SK-N-MC (cell line): ENCODE data around the gene SLC50A1.

Experiments
- EZH2 ChIP-seq: fragments of 200-600 bp; sonication (generic); IDR thresholded peaks from one replicate; pipeline ENCODE4 v1.6.1; 2017; ENCODE audit warnings: antibody characterized with exemption
- FOXP2 ChIP-seq: optimal IDR thresholded peaks from 2 replicates; pipeline ENCODE3; 2011; ENCODE audit warnings: mild to moderate bottlenecking, moderate library complexity; ENCODE audit not compliant: insufficient read depth; ENCODE audit errors: extremely low read length, control extremely low read depth
- POLR2AphosphoS5 ChIP-seq: IDR thresholded peaks from 2 replicates; pipeline ENCODE4 v1.6.1; 2012; ENCODE audit warnings: mild to moderate bottlenecking, low read depth, low read length, borderline replicate concordance

DNA sequence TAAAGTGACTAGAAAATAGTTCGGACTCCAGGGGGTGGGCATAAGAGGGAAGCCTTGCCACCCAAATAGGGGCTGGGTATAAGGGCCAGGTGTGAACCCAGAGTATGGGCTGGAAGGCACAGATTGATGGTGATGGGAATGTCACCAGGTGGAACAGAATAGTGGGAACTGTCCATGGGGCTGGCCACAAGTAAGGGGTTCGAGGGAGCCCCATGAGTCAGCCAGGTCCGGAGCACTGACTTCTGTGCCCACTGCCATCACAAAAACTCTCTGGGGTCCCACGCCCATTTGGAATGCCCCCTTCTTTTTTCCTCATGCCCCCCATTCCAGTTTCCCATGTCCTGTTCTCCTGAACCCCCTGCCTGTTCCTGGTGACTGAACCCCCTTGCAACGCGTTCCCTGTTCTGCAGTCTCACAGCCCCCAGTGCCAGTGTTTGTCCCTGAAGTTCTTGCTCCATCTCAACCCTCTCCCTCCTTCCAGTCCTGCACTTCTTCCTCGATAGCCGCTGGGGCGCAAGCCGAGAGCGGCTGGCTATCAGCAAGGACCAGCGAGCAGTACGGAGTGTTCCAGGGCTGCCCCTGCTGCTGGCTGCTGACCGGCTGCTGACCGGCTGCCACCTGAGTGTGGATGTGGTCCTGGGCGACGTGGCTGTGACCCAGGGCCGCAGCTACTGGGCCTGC, 45.9 kb downstream of the SLC50A1 start:
- TF ChIP-seq EZH2, result no peak
- TF ChIP-seq POLR2AphosphoS5, result no peak
- TF ChIP-seq FOXP2, result no peak
